DMS153 (cell line): ENCODE results near the gene PURA.

Experiments
- DNase-seq: peaks from one replicate; lab custom pipeline; 2025; lab: John Stamatoyannopoulos, UW

Gene PURA

GRCh38 chr5:140109759-140110645, 3.9 kb upstream of the PURA start:
- DNase-seq, result no peak

- no peak for DNase-seq
These were observed 3.3 kb upstream of the PURA start for GRCh38 chr5:140110646-140110957.

- DNase-seq, result no peak
These were observed 2.7 kb upstream of the PURA start for GRCh38 chr5:140111011-140111858.

- no peak for DNase-seq
These were observed 1.9 kb upstream of the PURA start for GRCh38 chr5:140111859-140112551.

- DNase-seq, result no peak
These were observed 1.2 kb upstream of the PURA start for GRCh38 chr5:140112685-140113179.

- DNase-seq, result no peak
These were observed 670 bp upstream of the PURA start for GRCh38 chr5:140113180-140113698.

DNA sequence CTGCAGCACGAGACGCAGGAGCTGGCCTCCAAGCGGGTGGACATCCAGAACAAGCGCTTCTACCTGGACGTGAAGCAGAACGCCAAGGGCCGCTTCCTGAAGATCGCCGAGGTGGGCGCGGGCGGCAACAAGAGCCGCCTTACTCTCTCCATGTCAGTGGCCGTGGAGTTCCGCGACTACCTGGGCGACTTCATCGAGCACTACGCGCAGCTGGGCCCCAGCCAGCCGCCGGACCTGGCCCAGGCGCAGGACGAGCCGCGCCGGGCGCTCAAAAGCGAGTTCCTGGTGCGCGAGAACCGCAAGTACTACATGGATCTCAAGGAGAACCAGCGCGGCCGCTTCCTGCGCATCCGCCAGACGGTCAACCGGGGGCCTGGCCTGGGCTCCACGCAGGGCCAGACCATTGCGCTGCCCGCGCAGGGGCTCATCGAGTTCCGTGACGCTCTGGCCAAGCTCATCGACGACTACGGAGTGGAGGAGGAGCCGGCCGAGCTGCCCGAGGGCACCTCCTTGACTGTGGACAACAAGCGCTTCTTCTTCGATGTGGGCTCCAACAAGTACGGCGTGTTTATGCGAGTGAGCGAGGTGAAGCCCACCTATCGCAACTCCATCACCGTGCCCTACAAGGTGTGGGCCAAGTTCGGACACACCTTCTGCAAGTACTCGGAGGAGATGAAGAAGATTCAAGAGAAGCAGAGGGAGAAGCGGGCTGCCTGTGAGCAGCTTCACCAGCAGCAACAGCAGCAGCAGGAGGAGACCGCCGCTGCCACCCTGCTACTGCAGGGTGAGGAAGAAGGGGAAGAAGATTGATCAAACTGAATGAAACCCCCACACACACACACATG, 654 bp downstream of the PURA start:
- no peak for DNase-seq

DNA sequence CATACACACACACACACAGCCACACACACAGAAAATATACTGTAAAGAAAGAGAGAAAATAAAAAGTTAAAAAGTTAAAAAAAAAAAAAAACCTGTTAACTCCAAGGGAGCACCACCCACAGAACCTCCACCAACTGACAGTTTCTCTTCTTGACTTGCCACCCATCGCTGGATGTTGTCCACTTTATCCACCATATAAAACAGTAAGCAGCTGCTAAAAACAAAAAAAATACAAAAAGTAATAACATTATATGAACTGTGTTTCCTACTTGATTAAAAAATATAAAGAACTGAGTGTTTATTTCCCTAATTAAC, 1.2 kb downstream of the PURA start:
- no peak for DNase-seq

GRCh38 chr5:140116716-140117115, 2.8 kb downstream of the PURA start:
- DNase-seq, result no peak

- no peak for DNase-seq
These were observed 3.6 kb downstream of the PURA start for GRCh38 chr5:140117523-140117922.

DNA sequence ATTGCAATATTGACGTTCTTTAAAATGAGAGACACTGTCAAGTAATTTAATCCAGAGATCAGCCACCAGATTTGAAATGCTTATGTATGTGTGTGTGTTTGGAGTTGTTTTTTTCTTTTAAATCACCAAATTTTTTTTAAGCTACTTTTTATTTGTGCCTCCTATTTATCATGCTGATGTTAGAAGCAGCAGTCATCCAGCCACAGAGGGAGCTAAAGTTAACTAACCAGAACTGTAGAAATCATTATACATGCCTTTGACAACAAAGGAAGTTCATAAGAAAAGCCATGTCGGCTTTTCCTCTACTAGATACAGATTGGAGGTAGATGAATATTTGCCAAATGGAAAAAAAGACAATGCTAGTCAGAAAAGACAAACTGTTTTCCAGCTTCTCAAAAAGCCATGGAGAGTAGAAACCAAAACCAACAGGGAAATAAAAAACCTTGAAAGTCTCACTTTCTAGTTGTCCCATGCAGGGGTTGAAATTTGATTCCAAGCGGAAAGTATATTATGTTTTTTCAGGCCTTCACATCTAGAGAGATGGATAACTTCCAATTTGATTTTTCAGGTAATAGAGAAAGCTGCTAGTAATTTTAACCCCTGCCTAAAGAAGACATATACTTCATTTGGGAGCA, 4.5 kb downstream of the PURA start:
- DNase-seq, result no peak

GRCh38 chr5:140125637-140126036, 11.7 kb downstream of the PURA start, which contains the start of gene IGIP:
TSS of gene IGIP (plus strand) at chr5:140125937. CDS start at chr5:140128477, 2,540 bp downstream.
- DNase-seq, result no peak

- DNase-seq, result no peak
These were observed 12.6 kb downstream of the PURA start for GRCh38 chr5:140126315-140127012.

GRCh38 chr5:140128376-140128775, 14.5 kb downstream of the PURA start:
- DNase-seq, result no peak

DNA sequence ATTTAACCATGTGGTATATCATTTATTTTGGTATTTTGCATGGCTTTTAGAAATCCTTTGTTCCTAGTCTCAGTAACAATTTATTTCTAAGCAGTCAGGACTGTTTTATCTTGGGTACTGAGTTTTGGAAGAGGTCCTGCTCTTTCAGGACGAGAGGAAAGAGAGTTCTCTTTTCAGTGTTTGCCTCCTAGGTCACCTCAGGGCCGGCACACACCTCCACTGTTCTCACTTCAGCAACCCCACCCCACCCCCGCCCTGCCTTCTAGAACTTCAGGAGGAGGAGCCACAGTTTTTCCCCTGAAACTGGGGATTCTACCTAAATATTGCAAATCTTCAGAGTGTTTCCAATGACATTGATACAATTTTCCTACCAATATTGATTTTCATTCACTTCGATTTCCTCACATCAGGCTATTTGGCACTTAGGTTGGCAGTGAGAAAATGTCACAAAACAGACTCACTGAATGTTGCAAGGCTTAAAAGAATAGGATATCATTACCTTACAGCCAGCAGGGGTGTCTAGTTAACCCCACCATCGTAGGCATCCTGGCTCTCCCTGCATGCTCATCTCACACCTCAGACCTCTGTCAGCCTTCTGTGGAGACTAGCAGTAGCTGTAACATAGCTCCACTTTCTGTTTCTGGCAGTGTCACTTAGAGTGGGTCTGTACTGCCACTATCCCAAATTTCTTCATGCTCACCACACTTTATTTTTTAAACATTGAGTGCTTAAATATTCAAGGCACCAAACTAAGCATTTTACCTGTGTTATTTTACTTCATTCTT, 17.2 kb downstream of the PURA start:
- no peak for DNase-seq

GRCh38 chr5:140131967-140132409, 18.1 kb downstream of the PURA start:
- DNase-seq, result no peak

- DNase-seq, result no peak
These were observed 19.7 kb downstream of the PURA start for GRCh38 chr5:140133514-140134167.

- no peak for DNase-seq
These were observed 20.5 kb downstream of the PURA start for GRCh38 chr5:140134277-140134935.
